DMS153 treated with DMSO at 0.1 percent for 48 hours (cell line): Measurements from ENCODE around the gene CCDC187.
"Not testable (repeated sequence)": the region's sequence is repeated elsewhere in the genome, so short reads cannot be mapped to it uniquely, and the experiment has no call there.

Source experiments
- DNase-seq: peaks from one replicate; lab custom pipeline; 2025; ENCODE audit not compliant: unreplicated experiment; lab: John Stamatoyannopoulos, UW

The CCDC187 gene

DNA sequence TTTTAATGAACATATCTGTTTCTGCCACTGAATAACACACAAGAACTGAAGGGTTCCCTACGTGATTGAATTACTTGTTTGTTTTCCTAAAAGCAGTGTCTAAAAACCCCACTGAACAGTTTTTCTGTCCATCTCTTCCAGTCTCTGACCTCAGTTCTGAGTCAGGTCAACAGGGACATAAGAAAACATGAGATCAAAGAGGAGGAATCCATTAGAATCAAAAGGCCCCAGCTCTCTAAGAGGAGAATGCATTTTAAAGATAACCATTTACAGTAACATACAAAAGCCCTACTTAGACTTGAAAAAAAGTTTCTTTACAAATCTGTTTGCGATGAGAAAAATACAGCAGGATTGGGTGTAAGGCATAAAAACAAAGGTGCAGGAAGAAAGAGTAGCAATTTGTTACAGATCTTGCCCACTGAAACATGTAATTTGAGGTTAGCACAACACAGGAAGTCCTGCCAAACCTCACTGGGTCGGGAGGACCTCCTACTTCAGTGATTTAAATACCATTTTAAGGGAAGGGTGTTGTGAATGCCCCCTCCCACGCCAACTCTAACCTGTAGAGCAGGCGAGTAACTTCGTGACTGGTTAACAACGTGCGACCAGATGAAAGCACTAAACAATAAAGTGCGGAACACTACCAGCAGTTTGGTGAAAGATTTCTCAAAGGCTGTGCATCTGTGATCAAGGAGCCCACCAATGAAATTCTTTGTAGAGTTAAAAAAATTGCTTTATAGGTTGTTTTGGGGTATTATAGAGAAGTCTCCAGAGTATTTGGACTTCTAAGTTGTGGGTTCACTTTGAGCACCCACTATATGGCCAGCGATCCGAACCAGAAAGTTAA is 59.5 kb downstream of the CCDC187 start:
- no peak for DNase-seq

DNA sequence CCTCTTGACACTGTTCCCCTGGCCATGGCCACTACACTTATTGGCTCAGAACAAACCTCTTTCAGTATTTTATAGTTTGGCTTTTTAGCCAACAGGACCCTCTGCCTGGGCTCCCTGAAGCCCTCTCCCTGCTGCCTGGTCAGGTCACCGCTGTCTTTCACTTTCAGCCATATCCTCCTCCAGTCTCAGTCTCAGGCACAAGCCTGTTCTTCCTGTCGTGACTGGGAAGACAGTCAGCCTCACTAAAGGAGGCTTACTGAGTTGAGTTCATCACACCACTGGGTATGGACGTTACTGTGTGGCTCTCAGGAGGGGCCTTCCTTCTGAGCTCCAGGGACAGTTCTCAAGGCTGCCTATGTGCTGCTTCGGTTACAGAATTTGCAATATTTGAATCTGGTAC is 60.3 kb downstream of the CCDC187 start:
- no peak for DNase-seq

DNA sequence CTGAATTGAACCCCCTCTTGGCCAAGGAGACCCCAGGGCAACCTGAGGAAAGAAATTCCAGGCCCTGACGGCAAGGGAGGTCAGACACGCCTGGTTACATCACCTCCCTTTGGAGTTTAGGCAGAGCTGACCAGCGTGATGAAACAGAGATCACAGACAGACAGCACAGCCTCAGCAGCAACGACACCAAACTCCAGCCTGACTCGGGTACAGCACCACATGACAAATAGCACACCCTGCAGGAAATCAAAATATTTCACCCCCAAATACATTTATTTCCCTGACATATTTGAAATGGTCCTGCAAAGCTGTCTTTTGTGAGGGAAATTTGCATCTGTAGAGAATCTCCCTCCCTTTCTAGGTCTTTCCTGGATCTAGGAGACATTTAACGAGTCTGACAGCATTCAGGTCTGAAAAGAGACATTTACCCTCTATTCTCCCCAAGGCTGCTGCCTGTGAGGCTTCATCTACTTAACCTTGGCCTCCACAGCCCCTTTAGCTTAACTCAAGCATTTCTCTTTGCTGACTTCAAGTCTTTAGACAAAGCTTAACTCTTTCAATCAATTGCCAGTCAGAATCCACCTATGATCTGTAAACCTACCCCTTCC is 60.9 kb downstream of the CCDC187 start:
- no peak for DNase-seq

DNA sequence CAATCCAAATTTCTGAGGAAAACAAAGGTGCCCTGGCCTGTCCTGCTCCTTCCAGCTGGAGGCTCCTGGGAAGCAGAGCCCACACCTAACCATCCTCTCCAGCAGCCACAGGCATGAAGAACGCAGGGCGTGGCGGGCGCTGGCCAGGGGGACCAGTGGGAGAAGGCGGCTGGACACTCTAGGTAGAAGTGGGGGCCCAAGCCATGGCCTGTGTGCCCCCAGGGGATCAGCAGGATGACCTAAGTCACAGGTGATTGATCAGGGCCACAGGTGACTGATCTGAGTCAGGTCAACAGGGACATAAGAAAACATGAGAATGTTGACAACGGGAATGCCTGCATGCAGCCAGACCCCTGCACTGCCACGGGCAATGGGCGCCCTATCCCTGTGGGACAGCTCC is 61.6 kb downstream of the CCDC187 start:
- no peak for DNase-seq

DNA sequence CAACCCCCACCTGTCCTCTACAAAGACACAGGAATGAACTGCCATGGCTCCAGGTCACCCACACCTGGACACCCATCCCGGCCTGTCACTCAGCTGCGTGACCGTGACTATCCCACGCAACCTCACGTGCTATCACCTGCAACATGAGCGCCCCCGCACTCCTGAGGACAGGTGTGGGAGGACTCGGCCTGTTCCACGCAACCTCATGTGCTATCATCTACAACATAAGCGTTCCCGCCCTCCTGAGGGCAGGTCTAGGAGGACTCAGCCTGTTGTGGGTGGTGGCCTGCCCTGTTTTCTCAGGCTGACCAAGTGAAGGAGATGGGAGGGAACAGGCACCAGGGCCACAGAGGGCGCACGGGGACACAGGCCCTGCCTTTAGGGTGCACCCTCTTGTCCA is 62.4 kb downstream of the CCDC187 start:
- no peak for DNase-seq

DNA sequence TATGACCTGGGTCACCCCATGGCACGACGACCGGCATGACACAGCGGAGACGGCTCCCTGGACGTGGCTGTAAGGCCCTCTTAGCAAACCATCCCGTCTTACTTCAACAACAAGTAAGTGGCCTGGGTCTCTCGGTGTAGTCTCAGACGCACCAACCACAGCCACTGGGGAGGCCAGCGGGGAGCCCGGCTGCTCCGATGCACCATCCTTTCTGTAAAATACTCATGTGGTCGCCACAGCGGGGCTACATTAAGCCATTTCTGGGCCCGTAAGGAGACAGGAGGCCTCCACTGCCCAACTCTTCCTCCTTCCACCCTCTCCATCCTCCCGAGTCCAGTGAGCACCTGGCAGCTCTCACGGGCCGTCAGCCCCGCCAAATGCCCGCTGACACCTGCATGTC is 63.0 kb downstream of the CCDC187 start:
- DNase-seq, result no peak

DNA sequence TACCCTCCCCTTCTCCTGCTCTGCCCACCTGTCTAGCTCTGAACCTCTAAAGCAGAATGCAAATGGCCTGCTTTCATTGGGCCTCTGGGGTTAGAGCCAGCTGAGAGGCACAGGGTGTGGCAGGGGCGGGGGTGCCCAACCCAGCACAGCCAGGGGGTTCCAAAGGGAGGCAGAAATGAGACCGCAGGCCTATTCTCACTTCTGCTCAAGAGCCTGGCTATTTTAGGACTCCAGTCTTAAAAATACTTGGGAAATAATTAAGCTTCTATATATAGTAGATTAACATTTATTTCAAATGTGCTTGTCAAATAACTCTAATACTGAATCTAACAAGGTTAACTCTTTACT is 63.9 kb downstream of the CCDC187 start:
- no peak for DNase-seq

DNA sequence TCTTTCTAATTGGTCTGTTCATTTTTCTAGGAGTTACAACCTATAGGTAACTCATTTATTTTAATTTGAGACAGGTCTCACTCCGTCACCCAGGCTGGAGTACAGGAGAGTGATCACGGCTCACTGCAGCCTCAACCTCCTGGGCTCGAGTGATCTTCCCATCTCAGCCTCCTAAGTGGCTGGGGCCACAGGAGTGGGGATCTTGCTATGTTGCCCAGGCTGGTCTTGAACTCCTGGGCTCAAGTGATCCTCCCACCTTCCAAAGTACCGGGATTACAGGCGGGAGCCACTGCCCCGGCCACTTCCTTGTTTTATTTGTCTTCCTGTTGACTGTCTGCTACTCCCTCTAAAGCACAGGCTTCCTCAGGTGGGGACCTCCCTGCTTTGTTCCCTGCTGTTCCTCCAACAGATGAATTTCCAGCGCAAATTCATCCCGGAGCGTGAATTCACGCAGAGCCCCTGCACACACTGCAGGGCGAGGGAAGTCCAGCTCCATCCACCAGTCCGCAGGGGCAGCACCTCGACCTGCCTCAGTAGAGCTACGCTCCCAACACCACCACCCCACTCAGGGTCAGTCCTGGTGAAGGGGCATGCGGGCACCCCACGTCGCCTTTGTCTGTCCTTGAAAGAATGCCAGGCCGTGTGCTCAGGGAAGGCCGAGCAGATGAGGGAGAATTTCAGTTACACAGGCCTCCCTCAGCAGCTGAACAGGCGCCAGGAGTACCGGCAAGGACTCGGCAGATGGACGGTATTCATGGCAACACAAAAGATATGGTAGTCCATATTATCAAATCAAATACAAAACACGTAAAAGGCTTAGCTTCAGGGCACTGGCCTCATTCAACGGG is 64.5 kb downstream of the CCDC187 start:
- DNase-seq, result peak; percentile 83

DNA sequence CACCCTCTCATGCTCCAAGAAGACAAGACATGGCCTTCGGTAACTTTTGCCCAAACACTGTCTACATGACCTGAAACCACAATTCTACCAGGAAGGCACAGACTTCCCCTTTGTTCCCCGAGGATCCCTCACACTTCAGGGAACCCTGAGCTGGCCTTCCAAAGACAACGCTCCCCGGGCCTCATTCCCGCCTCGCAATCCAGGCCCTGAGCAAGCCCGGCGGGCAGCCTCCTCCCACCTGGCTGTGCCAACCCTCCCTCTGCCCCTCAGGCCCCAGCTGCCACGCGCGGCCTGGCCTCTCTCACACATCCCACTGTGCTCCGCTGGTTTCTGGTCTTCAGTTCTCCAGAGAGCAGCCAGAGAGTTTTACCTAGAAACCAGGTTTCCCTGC is 65.6 kb downstream of the CCDC187 start:
- no peak for DNase-seq

DNA sequence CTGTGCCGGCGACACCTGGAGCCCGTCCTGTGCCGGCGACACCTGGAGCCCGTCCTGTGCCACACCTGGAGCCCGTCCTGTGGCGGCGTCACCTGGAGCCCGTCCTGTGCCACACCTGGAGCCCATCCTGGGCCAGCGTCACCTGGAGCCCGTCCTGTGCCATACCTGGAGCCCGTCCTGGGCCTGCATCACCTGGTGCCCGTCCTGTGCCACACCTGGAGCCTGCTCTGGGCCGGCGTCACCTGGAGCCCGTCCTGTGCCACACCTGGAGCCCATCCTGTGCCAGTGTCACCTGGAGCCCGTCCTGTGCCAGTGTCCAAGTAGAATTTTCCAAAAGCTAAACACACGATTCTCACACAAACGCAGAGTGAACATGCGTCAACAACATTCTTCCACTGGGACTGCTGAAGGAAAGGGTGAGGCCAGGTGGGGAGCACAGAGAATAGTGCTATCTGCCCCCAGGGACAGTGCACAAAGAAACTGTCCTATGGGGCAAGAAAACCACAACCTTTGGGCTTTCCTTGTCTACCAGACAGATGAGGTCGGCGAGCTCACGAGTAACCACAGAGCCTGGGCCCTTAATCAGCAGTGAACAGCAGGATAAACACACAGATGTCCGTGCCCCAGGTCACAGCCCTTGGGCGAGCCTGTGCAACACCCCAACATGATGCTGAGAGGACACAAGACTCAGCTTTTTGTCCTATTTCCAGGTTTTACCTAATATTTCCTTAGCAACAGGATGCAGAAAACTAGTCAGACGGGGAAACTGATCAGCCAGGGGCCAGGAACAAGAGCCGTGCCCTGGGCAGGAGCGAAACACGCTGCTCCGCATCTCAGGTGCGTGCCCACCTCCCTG is 66.2 kb downstream of the CCDC187 start:
- DNase-seq, result no peak

DNA sequence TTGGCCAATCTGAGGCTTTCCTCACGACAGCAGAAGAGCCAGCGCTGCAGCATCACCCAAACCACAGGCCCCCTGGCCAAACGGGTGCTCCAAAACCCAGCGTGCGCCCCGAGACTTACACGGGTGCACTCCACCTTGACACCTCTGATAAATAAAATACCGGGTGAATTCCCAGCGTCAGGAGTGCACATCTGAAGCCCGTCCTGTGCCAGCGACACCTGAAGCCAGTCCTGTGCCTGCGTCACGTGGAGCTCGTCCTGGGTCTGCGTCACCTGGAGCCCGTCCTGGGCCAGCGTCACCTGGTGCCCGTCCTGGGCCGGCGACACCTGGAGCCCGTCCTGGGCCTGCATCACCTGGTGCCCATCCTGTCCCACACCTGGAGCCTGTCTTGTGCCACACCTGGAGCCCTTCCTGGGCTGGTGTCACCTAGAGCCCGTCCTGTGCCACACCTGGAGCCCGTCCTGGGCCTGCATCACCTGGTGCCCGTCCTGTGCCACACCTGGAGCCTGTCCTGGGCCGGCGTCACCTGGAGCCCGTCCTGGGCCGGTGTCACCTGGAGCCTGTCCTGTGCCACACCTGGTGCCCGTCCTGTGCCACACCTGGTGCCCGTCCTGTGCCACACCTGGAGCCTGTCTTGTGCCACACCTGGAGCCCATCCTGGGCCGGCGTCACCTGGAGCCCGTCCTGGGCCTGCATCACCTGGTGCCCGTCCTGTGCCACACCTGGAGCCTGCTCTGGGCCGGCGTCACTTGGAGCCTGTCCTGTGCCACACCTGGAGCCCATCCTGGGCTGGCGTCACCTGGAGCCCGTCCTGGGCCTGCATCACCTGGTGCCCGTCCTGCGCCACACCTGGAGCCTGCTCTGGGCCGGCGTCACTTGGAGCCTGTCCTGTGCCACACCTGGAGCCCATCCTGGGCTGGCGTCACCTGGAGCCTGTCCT is 67.2 kb downstream of the CCDC187 start:
- DNase-seq, result not testable (repeated sequence)

DNA sequence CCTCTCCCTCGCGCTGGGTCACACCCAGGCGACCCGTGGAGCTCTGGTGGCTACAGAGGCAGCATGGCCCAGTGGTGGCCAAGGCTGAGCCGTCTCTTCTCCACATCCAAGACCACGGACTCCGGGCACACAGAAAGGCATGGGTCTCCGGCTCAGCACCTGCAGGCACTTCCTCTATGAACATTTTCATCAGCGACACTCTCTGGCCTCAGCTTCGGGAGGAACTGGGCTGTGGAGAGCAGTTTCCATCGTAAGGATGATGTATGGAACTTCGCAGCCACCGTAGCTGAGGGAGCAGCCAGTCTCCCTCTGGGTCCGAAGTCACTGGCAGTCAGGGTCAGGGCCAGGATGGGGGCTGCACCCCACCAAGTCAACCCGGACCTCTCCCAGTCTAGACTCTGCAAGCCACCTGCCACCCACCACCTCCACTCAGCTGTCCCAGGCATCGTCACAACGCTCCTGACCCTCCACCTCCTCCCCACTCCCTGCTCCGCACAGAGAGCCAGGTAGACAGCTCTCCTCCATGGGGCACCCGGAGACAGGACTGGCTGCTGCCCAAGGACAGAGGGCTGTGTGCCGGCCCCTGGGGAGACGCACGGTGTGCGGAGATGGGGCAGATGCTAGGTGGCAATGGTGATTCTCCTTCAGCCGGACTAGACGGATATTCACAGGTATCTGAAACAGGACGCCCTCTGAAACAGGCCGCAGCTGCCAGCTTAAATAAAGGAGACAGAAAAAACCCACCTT is 68.0 kb downstream of the CCDC187 start:
- no peak for DNase-seq

DNA sequence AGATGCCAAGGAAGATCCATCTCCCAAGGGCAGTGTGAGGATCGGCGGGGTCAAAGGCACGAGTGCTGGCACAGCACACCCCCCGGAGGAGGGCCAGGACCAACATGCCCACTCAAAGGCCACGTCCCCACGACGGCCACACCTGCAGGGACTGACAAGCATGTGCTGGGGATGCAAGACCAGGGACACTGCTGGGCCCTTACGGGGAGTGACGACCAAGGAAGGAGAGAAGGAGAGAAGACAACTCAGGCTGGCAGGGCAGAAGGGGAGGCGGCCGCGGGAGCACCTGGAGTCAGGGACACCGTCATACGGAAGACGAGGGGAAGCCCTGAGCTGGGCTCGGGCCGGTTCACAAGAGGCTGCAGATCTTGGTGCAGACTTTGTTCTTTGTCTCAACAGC is 68.7 kb downstream of the CCDC187 start:
- no peak for DNase-seq

DNA sequence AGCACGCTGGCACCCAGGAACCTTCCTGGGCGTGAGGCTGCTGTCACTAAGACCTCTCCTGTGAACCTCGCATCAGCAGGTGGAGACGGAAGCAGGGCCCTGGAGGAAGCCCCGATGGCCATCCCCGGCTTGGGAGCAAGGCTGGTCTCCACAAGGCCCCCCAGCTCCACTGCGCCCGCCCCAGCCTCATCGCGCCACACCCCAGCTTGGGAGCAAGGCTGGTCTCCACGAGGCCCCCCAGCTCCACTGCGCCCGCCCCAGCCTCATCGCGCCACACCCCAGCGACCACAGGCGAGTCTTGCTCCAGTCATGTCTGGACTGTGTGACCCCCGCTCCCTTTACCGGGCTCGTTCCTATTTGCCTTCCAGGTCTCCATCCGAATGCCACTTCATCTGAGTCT is 69.3 kb downstream of the CCDC187 start:
- no peak for DNase-seq

DNA sequence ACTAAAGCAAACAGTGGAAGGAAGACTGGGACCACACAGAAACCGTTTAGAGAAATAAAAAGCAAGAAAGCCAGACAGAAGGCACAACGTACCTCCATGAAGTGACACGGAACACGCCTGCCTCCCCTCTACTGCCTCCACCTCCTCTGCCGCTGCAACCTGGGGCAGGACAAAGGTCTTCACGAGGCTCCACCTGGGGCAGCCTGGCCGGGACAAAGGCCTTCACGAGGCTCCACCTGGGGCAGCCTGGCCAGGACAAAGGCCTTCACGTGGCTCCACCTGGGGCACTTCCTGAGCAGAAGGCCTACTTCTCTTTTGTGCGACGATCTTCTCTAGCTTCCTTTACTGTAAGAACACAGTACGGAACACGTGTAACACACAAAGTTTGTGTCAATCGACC is 70.0 kb downstream of the CCDC187 start:
- no peak for DNase-seq

DNA sequence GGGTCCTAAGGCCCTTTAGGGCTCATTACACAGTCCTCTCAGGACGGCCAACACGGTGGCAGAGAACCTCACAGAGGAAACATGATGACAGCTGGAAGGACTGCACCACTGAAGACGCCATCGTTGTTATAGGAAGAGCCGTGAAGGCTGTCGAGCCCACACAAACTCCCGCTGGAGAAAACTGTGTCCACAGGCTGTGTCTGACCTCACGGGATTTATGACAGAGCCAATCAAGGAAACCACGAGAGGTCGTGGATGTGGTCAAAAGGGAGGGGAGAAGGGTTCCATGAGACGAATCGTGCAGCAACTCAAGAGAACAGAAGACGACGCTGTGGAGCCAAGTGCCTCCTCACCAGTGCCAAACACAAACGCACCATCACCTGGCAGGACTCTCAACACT is 70.5 kb downstream of the CCDC187 start:
- no peak for DNase-seq

DNA sequence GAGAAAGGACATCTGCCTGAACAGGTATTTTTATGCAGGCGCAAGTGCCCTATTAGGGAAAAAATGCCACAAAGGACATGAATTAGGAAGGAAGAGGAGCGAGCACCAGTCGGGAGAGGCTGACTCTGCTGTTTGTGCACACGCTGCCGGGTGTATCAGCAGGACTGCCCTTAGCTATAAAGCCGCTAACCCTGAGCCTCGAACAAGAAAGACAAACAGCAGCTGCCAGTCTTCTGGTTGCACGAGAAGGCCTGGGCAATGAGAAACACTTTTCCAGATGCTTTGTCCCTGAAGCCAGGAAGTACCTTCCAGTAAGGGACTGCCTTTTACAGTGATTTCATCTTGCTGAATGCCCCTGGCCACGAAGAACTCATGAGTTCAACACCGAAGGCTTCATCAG is 70.9 kb downstream of the CCDC187 start:
- peak; percentile 27 for DNase-seq

DNA sequence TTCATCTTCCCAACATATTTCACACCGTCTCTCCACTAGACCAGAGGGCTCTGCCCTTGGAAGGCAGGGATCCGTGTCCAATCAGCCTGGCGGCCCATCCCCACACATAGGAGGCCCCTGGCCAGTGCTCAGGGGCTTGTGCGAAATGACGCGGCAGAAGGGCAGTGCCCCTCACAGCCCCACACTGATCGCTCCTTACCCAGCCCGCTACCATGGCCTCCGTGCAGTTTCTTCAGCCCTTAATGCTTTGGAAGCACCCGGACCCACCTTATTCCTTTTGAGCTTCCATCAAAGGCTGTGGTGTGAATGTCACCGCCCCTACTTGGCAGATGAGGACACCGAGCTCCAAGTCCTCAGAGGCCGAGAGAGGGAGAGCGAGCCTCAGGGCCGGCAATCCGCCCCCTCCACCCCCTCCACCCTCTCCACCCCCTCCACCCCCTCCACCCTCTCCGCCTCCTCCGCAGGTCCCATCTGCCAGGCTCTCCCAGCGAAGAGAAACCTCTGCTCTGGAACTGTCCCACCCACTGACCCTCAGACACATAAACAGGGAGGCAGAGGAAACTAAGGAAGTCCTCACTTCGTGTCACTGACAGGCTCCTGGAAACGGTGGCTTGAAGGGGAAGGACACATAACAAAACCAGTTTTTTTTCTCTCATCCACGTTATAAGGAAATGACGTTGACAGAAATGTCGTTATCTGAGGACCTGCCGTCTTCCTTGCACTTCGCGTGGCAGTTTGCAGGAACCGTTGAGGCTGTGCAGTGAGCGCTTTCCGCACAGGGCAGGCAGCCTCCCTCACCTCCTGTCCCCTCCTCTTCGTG is 72.2 kb downstream of the CCDC187 start:
- no peak for DNase-seq
